Activated CD4-positive, alpha-beta memory T cell treated with anti-CD3 and anti-CD28 coated beads, Interleukin-2, amount 10 ng/mL, durations not matched to agents 7 days and 5 days (primary cell): ENCODE results near the gene AHNAK2. TPM values are rescaled to one million over a fixed set of nuclear protein-coding genes. Genes with fewer than 3 reads are reported as not detected.
"Not testable (repeated sequence)": the region's sequence is repeated elsewhere in the genome, so short reads cannot be mapped to it uniquely, and the experiment has no call there.

ENCODE experiments used
- CTCF ChIA-PET: fragments of 350-600 bp; sonication (Branson Sonifier 250); formaldehyde crosslinking; loops from one replicate; lab custom pipeline; 2021; ENCODE audit warnings: antibody characterized with exemption, inconsistent platforms; lab: Charles Lee
- POLR2A ChIA-PET: fragments of 350-600 bp; sonication (Branson Sonifier 250); formaldehyde crosslinking; loops from one replicate; lab custom pipeline; 2021; ENCODE audit warnings: antibody characterized with exemption; lab: Charles Lee
- DNase-seq: peaks from one replicate; pipeline ENCODE4 v3.0.0-alpha.2; 2020
- H3K27ac Mint-ChIP-seq: one replicate; pipeline ENCODE4 v1.8.0; 2021; ENCODE audit warnings: mild to moderate bottlenecking, mixed read lengths
- H3K27me3 Mint-ChIP-seq: one replicate; pipeline ENCODE4 v1.8.0; 2021; ENCODE audit warnings: mixed read lengths
- H3K36me3 Mint-ChIP-seq: one replicate; pipeline ENCODE4 v1.8.0; 2021; ENCODE audit warnings: low read depth, mixed read lengths
- H3K4me1 Mint-ChIP-seq: one replicate; pipeline ENCODE4 v1.8.0; 2021; ENCODE audit warnings: mixed read lengths
- H3K4me3 Mint-ChIP-seq: one replicate; pipeline ENCODE4 v1.8.0; 2021; ENCODE audit warnings: mild to moderate bottlenecking, mixed read lengths
- H3K9me3 Mint-ChIP-seq: one replicate; pipeline ENCODE4 v1.8.0; 2021; ENCODE audit warnings: mixed read lengths
- total RNA-seq, 2 experiments: library from RNA; stranded (reverse); gene quantifications; one replicate each; pipeline ENCODE4 v1.2.3, GENCODE V29; 2021

The AHNAK2 gene
- total RNA-seq, 2 experiments from 2014 or later = not detected

GRCh38 chr14:104951863-104952657 is 26.1 kb downstream of the AHNAK2 start:
- H3K27me3 Mint-ChIP-seq, DNase-seq, H3K4me1 Mint-ChIP-seq, H3K27ac Mint-ChIP-seq, POLR2A ChIA-PET, H3K9me3 Mint-ChIP-seq, CTCF ChIA-PET, H3K4me3 Mint-ChIP-seq, H3K36me3 Mint-ChIP-seq: not testable (repeated sequence)

GRCh38 chr14:104950701-104951100 is 27.5 kb downstream of the AHNAK2 start:
- CTCF ChIA-PET = not testable (repeated sequence)

GRCh38 chr14:104950021-104950420 is 28.2 kb downstream of the AHNAK2 start:
- CTCF ChIA-PET = no interaction called here
- no peaks in the 10 kb centered on the region for H3K36me3 Mint-ChIP-seq
- no peak overlapping the region for H3K27ac Mint-ChIP-seq
- H3K27me3 Mint-ChIP-seq = no peaks in the 10 kb centered on the region
- H3K4me1 Mint-ChIP-seq = no peaks in the 10 kb centered on the region
- H3K4me3 Mint-ChIP-seq = no peak overlapping the region
- no peak for DNase-seq
- H3K9me3 Mint-ChIP-seq = no peaks in the 10 kb centered on the region
- POLR2A ChIA-PET = no interaction called here

More at GRCh38 chr14:104950701-104951100, 27.5 kb downstream of the AHNAK2 start:
- POLR2A ChIA-PET, H3K4me1 Mint-ChIP-seq, H3K27ac Mint-ChIP-seq, H3K27me3 Mint-ChIP-seq, H3K36me3 Mint-ChIP-seq, H3K9me3 Mint-ChIP-seq, DNase-seq, H3K4me3 Mint-ChIP-seq: not testable (repeated sequence)

- DNase-seq, H3K36me3 Mint-ChIP-seq, H3K27ac Mint-ChIP-seq, H3K4me1 Mint-ChIP-seq, H3K27me3 Mint-ChIP-seq, POLR2A ChIA-PET, CTCF ChIA-PET, H3K9me3 Mint-ChIP-seq, H3K4me3 Mint-ChIP-seq: not testable (repeated sequence)
Measured at GRCh38 chr14:104949406-104949955, 28.7 kb downstream of the AHNAK2 start.

GRCh38 chr14:104948736-104949031 is 29.5 kb downstream of the AHNAK2 start:
- POLR2A ChIA-PET = no interaction called here
- CTCF ChIA-PET = no interaction called here

GRCh38 chr14:104947881-104948735 is 30.1 kb downstream of the AHNAK2 start:
- H3K4me3 Mint-ChIP-seq, H3K27ac Mint-ChIP-seq, H3K27me3 Mint-ChIP-seq, H3K36me3 Mint-ChIP-seq, H3K4me1 Mint-ChIP-seq, POLR2A ChIA-PET, H3K9me3 Mint-ChIP-seq, CTCF ChIA-PET, DNase-seq: not testable (repeated sequence)

More at GRCh38 chr14:104948736-104949031, 29.5 kb downstream of the AHNAK2 start:
- DNase-seq = no peak
- no peak overlapping the region for H3K4me3 Mint-ChIP-seq
- no peaks in the 10 kb centered on the region for H3K4me1 Mint-ChIP-seq
- no peaks in the 10 kb centered on the region for H3K9me3 Mint-ChIP-seq
- H3K27me3 Mint-ChIP-seq = no peaks in the 10 kb centered on the region
- no peak overlapping the region for H3K27ac Mint-ChIP-seq
- H3K36me3 Mint-ChIP-seq = no peaks in the 10 kb centered on the region

GRCh38 chr14:104947201-104947600 is 31.0 kb downstream of the AHNAK2 start:
- H3K27me3 Mint-ChIP-seq, H3K36me3 Mint-ChIP-seq, CTCF ChIA-PET: not testable (repeated sequence)

GRCh38 chr14:104945986-104946965 is 31.9 kb downstream of the AHNAK2 start:
- H3K4me3 Mint-ChIP-seq, POLR2A ChIA-PET, H3K36me3 Mint-ChIP-seq, H3K9me3 Mint-ChIP-seq, CTCF ChIA-PET, H3K4me1 Mint-ChIP-seq, H3K27ac Mint-ChIP-seq, H3K27me3 Mint-ChIP-seq, DNase-seq: not testable (repeated sequence)

More at GRCh38 chr14:104947201-104947600, 31.0 kb downstream of the AHNAK2 start:
- DNase-seq, H3K9me3 Mint-ChIP-seq, H3K4me1 Mint-ChIP-seq, POLR2A ChIA-PET, H3K27ac Mint-ChIP-seq, H3K4me3 Mint-ChIP-seq: not testable (repeated sequence)

- H3K27me3 Mint-ChIP-seq, H3K4me3 Mint-ChIP-seq, POLR2A ChIA-PET, H3K27ac Mint-ChIP-seq, H3K36me3 Mint-ChIP-seq, H3K4me1 Mint-ChIP-seq, DNase-seq, H3K9me3 Mint-ChIP-seq, CTCF ChIA-PET: not testable (repeated sequence)
Measured at GRCh38 chr14:104945266-104945665, 32.9 kb downstream of the AHNAK2 start.

- H3K4me1 Mint-ChIP-seq, H3K27me3 Mint-ChIP-seq, H3K36me3 Mint-ChIP-seq, CTCF ChIA-PET, DNase-seq, H3K4me3 Mint-ChIP-seq, H3K27ac Mint-ChIP-seq, H3K9me3 Mint-ChIP-seq, POLR2A ChIA-PET: not testable (repeated sequence)
Measured at GRCh38 chr14:104944436-104945205, 33.6 kb downstream of the AHNAK2 start.

- CTCF ChIA-PET, H3K4me3 Mint-ChIP-seq, DNase-seq, H3K4me1 Mint-ChIP-seq, H3K36me3 Mint-ChIP-seq, H3K9me3 Mint-ChIP-seq, H3K27me3 Mint-ChIP-seq, POLR2A ChIA-PET, H3K27ac Mint-ChIP-seq: not testable (repeated sequence)
Measured at GRCh38 chr14:104944016-104944308, 34.2 kb downstream of the AHNAK2 start.

GRCh38 chr14:104943216-104944015 is 34.8 kb downstream of the AHNAK2 start:
- H3K4me3 Mint-ChIP-seq, H3K9me3 Mint-ChIP-seq, CTCF ChIA-PET, POLR2A ChIA-PET, DNase-seq, H3K27ac Mint-ChIP-seq, H3K36me3 Mint-ChIP-seq, H3K4me1 Mint-ChIP-seq: not testable (repeated sequence)
- H3K27me3 Mint-ChIP-seq = peaks cover 14% of the 10 kb centered on the region
